Breast epithelium (tissue), 4 donors: ENCODE results near the gene NCOA5. TPM values are rescaled to one million over a fixed set of nuclear protein-coding genes. Genes with fewer than 3 reads are reported as not detected.

Source experiments
- DNase-seq, 2 donors: peaks; one replicate each; pipeline ENCODE4 v3.0.0-alpha.2; 2019; ENCODE audit warnings: low spot score in 2 of 2
- H3K27ac ChIP-seq, 2 donors: fragments of 200-600 bp; sonication (generic) in 1 of 2; one replicate each; pipeline ENCODE4 v1.5.1; 2016 to 2019; ENCODE audit warnings: mild to moderate bottlenecking in 1 of 2
- H3K27me3 ChIP-seq, 2 donors: fragments of 200-600 bp; sonication (generic) in 1 of 2; one replicate each; pipeline versions ENCODE4 v1.5.1 to v1.6.0; 2017 to 2019; ENCODE audit warnings: control low read depth in 1 of 2, mild to moderate bottlenecking in 1 of 2
- H3K36me3 ChIP-seq: fragments of 200-600 bp; one replicate; pipeline ENCODE4 v1.5.1; 2019
- H3K4me1 ChIP-seq, 2 donors: fragments of 200-600 bp; sonication (generic); one replicate each; pipeline ENCODE4 v1.5.1; 2016 to 2019; ENCODE audit warnings: control low read depth in 1 of 2
- H3K4me3 ChIP-seq, 3 donors: fragments of 200-600 bp; sonication (generic); 1 replicate in 2 of 3; 2 replicates in 1 of 3; pipeline ENCODE4 v1.5.1; 2016 to 2019; ENCODE audit warnings: mild to moderate bottlenecking in 3 of 3, moderate library complexity in 2 of 3
- H3K9me3 ChIP-seq, 2 donors: fragments of 200-600 bp; sonication (generic) in 1 of 2; one replicate each; pipeline ENCODE4 v1.5.1; 2016 to 2019; ENCODE audit warnings: control low read depth in 1 of 2
- CTCF ChIP-seq, 3 donors: fragments of 450-650 bp; IDR thresholded peaks; one replicate each; pipeline ENCODE4 v1.5.1; 2016 to 2017; ENCODE audit warnings: antibody characterized with exemption in 3 of 3, mild to moderate bottlenecking in 3 of 3, moderate library complexity in 3 of 3
- POLR2A ChIP-seq: fragments of 450-650 bp; IDR thresholded peaks from one replicate; pipeline ENCODE4 v1.6.1; 2016; ENCODE audit warnings: antibody characterized with exemption, mild to moderate bottlenecking, moderate library complexity
- POLR2AphosphoS5 ChIP-seq, 3 donors: sonication (generic); formaldehyde crosslinking; IDR thresholded peaks; one replicate each; pipeline ENCODE4 v1.6.1; 2017; ENCODE audit warnings: antibody characterized with exemption in 3 of 3
- intact Hi-C: fragments of 100-400 bp; cut with DNase I; formaldehyde crosslinking; loops from one replicate; pipeline ENCODE4 v1.15.1; 2023; ENCODE audit warnings: low total_unique reads
- total RNA-seq, 3 donors: library from RNA; depleted of rRNA; stranded (reverse); fragments of >200 nt; gene quantifications; one replicate each; pipeline ENCODE4 v1.1.0, GENCODE V29; 2016

The NCOA5 gene
- total RNA-seq, 3 donors from 2014 or later, result 30.1 to 59.7 (median 36.1) TPM

GRCh38 chr20:46040902-46041535, 48.7 kb downstream of the NCOA5 start:
- peaks cover 0 to 40% of the 10 kb centered on the region in 2 donors for H3K27me3 ChIP-seq
- TF ChIP-seq CTCF (IDR thresholded peaks at IDR 0.05) (no peak), POLR2AphosphoS5 (IDR thresholded peaks at IDR 0.05) (no peak), POLR2A (no peak)
- no peaks in the 10 kb centered on the region for H3K9me3 ChIP-seq
- H3K4me1 ChIP-seq, result no peaks in the 10 kb centered on the region
- no peak overlapping the region for H3K4me3 ChIP-seq
- no peak overlapping the region for H3K27ac ChIP-seq
- intact Hi-C loops, result no loop called here
- no peak for DNase-seq
- no peaks in the 10 kb centered on the region for H3K36me3 ChIP-seq

GRCh38 chr20:46037036-46037435, 52.7 kb downstream of the NCOA5 start:
- no peaks in the 10 kb centered on the region for H3K9me3 ChIP-seq
- DNase-seq, result no peak
- no peaks in the 10 kb centered on the region for H3K4me1 ChIP-seq
- peaks cover 1 to 56% of the 10 kb centered on the region in 2 donors for H3K27me3 ChIP-seq
- TF ChIP-seq POLR2A, result no peak
- no peak for TF ChIP-seq CTCF (IDR thresholded peaks at IDR 0.05)
- no peak for TF ChIP-seq POLR2AphosphoS5 (IDR thresholded peaks at IDR 0.05)
- intact Hi-C loops, result no loop called here
- H3K4me3 ChIP-seq, result no peak overlapping the region
- H3K27ac ChIP-seq, result no peak overlapping the region
- no peaks in the 10 kb centered on the region for H3K36me3 ChIP-seq

GRCh38 chr20:46036370-46036769, 53.4 kb downstream of the NCOA5 start:
- no peak overlapping the region for H3K4me3 ChIP-seq
- intact Hi-C loops, result no loop called here
- no peaks in the 10 kb centered on the region for H3K9me3 ChIP-seq
- peaks cover 7 to 58% of the 10 kb centered on the region in 2 donors for H3K27me3 ChIP-seq
- no peak for DNase-seq
- no peaks in the 10 kb centered on the region for H3K4me1 ChIP-seq
- H3K27ac ChIP-seq, result no peak overlapping the region
- TF ChIP-seq CTCF (IDR thresholded peaks at IDR 0.05) (no peak), POLR2AphosphoS5 (IDR thresholded peaks at IDR 0.05) (no peak), POLR2A (no peak)
- no peaks in the 10 kb centered on the region for H3K36me3 ChIP-seq

GRCh38 chr20:46035713-46036112, 54.0 kb downstream of the NCOA5 start:
- TF ChIP-seq POLR2AphosphoS5 (IDR thresholded peaks at IDR 0.05) (no peak), CTCF (IDR thresholded peaks at IDR 0.05) (no peak), POLR2A (no peak)
- Histone ChIP-seq H3K27ac (no peak overlapping the region), H3K4me3 (no peak overlapping the region), H3K9me3 (no peaks in the 10 kb centered on the region), H3K27me3 (peaks cover 7 to 58% of the 10 kb centered on the region in 2 donors), H3K36me3 (no peaks in the 10 kb centered on the region), H3K4me1 (no peaks in the 10 kb centered on the region)
- DNase-seq, result no peak
- intact Hi-C loops, result no loop called here

- Histone ChIP-seq H3K27me3 (peaks cover 8 to 59% of the 10 kb centered on the region in 2 donors), H3K36me3 (no peaks in the 10 kb centered on the region), H3K9me3 (no peaks in the 10 kb centered on the region), H3K4me1 (no peaks in the 10 kb centered on the region), H3K4me3 (no peak overlapping the region), H3K27ac (no peak overlapping the region)
- no peak for TF ChIP-seq POLR2A
- TF ChIP-seq POLR2AphosphoS5 (IDR thresholded peaks at IDR 0.05), result no peak
- TF ChIP-seq CTCF (IDR thresholded peaks at IDR 0.05), result no peak
- DNase-seq, result no peak
- intact Hi-C loops, result no loop called here
Observed at GRCh38 chr20:46035253-46035652, 54.5 kb downstream of the NCOA5 start.
